NCI-H1694 treated with DMSO at 0.1 percent for 48 hours (cell line): ENCODE data around the gene SOX21.

Source experiments
- DNase-seq: peaks from one replicate; lab custom pipeline; 2025; lab: John Stamatoyannopoulos, UW

SOX21 gene

DNA sequence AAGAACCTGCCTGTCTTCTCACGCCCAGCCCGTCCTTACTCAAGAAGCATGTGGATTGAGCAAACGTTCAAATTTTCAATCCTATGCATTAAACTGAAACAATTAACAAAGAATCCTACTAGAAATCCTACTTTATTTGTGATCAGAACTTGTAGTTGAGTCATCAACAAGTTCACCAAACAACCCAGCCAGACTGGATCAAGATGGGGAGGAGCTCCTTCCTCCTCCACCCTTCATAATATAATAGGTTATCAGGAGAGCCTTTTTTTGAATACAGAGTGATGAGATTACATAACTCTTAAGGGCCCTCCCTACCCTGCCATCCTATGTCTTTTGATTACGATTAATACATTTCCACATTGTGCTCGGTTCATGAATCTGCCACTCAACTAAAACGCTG is 32.7 kb downstream of the SOX21 start:
- no peak for DNase-seq

DNA sequence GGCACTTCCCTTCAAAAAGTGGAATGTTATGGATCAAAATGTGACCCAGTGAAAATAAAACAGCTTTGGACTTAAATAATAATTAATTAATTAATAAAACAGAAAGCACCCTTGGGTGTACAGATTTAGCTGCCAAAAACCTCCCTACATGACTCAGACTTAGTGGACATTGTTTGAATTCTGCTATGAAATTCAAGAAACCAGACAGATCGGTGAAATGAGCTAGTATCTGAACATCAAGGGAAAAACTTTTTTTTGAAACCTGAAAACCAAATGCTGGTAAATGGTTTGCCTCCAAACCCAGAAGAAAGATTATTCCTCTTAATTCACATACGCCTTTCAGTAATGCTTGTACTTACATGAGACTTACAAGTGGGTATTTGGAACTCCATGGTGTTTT is 33.5 kb downstream of the SOX21 start:
- no peak for DNase-seq

DNA sequence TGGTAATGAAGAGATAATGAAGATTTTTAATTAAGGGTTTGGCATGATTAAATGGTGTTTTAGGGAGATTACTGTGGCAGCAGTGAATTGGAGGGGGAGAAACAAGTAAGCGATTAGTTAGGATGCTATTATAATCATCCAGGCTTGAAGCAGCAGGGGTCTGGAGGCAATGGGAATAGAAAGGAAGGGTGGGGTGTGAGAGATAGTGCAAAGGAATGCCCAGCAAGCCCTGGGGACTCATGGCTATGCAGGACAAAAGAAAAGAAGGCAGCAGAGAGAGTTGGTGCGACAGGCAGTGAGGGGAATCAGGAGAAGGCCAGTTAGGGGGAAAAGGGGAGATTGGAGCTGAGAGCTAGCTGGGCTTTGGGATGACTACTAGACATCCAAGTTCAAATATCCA is 34.5 kb downstream of the SOX21 start:
- no peak for DNase-seq

DNA sequence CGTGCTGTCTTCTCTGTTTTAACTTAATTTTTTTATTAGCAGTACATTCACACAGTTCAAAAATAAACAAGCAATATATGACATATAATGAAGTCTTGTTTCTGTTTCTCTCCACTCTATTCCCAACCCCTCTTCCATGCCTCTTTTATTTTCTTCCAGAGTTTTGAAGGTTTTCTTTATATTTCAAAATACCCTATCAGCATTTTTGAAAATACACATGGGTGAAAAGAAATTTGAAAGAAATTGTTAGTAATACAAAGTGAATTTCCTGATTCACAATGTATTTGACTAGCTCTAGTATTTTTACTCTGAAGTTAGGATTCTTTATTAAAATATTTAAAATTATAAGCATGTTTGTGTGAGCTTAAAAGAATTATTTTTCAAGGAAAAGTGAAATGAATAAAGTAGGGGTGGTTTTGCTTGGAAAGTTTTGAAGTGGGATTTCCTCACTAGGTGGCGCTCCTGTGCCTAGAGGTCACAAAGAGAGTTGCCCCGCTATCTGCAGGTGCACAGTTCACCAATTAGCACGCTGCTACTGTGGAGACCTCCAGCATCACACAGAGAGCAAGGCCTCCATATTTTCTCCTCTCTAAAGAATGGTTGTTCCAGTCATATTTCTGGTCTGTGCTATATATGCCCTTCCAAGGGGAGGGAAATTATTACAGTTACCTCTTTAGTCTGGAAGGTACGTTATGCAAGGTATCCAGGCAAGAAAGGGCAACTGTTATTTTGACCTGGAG is 37.6 kb downstream of the SOX21 start:
- peak; percentile 31 for DNase-seq

DNA sequence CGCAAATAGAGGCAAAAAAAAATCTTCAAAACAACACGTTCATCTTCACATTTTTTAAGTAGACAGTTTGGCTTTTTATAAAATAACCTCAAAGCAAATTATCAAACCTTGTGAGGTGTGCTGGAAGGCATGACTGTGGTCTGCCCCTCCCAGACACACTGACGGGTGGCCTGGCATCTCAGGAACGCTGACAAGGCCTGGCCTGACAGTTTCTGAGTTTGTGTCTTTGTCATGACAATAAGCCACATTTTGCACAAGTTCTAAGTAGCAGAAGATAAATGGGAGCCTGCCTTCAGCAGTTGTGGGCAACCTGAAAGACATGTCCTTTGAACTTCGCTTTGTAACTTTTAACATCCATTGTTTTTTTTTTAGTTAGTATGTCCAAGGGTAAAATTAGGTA is 38.5 kb downstream of the SOX21 start:
- no peak for DNase-seq

DNA sequence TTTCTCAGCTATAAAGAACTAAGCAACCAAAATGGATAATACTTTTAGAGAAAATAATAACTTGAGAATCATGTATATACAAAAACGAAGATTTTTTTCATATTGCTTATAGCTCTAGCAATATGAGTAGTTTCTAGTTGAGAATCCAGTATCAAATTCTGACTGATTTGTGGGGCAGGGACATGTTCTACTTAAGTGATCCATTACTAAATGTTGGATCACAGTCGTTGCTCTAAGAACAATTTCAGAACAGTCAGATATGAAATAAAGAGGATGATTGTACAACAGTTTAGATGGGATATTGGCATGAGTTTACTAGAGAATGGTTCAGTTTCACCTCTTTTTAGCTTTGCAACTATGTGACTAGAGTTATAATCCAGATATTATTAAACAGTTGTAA is 39.9 kb downstream of the SOX21 start:
- no peak for DNase-seq

DNA sequence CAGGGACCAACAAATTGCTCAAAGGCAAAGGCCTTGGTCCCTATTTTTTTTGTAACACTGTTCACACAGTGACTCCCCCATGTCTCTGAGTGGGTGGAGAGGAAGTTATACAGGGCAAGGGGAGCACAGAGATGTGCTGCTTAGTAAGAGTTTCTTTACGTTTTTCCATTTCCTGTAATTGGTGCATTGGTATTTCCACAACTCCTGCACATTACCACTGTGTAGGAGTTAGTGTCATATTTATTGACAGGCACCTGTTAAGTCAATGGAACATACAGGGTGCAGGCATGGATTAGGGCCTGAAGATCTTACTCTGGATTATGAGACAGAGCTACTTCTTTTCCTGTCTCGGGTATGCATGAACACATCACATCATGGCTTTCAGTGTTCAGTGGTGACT is 45.2 kb downstream of the SOX21 start:
- no peak for DNase-seq

DNA sequence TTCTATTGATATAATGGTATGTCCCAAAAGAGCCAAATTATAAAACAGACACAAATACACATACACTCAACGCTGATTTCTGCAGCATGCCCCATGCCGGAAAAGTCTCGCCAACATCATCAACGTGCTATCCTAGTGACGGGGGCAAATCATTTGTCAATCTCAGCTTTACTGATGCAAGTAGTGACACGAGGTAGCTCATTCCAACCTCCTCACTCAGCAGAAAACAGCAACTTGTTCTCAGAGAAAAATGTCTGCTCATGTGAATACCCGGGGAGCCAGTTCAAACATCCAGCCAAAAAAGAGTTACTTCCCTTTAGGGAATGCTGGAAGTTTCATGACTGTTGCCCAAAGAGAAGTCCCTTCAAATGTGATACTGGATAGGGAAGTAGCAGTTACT is 46.3 kb downstream of the SOX21 start:
- no peak for DNase-seq

DNA sequence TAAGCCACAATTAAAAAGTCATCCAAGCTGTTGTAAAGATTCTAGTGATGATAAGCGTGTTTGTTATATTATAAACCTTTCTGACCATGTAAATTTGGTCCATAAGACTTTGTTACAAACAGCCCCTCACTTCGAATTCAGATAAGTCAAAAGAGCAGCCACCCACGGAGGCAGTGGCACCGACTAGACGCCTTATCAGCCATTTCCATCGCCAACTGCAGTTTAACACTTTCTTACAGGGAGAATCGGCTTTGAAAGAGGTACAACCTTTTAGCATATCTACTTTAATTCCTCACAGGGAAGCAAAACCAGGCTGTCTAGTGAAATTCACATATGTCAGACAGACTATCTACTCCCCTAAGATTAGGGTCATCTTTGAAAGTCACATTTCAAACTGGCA is 47.5 kb downstream of the SOX21 start:
- DNase-seq, result no peak

DNA sequence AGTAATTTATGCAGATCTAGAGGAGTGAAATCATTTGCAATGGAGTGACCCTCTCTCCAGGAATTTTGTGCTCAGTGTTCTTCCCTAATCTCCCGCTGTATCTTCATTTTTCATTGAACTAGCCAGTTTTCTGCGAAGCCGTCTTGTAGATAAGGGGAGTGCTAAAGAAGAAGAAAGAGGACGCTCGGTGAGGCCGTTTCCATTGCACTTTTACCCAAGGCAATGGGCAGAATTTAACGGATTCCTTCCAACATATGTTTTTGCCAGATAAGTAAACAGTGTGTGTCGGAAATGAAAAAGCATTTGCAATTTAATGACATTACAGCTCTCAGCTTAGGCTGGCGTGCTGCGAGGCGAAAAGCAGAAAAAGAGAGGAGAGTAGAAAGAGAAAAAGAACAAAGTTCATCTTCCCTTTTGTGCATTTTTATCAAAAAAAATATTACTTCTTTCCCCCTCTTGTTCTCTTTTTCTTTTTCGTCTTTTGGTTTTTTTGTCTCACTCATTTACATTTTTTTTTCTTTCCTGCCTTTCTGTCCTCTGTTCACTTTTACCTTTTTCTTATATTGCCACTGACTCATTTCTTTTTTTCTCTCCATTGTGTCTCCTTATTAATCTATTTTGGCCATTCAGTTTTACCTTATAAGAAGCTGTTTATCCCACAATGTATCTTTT is 49.9 kb downstream of the SOX21 start:
- no peak for DNase-seq

DNA sequence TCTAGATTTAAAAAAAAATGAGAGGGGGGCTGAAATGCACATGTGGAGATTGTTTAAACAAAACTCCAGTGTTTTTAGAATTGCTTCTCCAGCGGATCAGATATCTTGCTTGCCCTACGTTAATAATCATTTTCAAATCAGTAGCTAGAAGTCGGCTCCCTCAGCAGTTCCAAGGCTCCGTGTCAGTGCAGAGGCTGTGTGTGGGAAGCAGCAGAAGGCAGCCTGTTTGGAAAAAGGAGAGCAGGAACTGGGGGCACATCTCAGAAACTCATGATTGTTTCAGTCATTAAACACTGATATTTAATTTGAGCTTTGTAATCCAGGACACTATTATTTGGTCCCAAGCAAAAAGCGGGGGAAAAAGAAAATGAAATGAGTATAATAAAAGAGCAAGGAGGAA is 50.9 kb downstream of the SOX21 start:
- DNase-seq, result no peak

DNA sequence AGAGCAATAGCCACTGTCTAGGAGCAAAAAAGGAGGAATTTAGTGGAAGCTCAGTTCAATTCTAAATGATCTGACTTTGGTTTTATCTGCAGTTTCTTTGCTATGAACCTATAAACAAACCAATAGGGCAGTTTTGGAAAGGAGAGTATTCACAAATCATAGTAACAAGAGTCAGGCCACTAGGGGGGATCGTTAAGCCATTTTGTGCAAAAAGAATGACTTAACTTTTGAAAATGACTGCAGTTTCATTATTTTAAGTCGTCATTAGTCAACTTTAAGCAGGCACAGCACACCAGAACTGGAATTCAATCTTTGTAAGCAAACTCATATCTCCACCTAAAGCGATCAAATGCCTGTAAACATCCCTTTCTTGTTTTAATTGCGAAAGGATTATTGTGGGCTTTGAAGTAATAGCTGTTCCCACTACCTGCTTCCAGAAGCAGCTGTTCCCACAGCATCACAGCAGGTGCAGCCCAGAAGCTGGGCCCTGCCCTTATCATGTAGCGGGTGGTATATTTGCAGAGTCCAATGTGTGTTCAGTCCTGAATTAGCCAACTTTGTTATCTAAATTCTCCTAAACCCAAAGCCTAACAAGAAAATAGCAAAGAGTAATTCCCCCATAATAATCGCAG is 51.5 kb downstream of the SOX21 start:
- no peak for DNase-seq
